Parathyroid adenoma (tissue), 2 donors: ENCODE results near the gene GPBP1L1.

Source experiments
- H2AFZ ChIP-seq: fragments of 300-600 bp; sonication (generic); one replicate; pipeline ENCODE4 v1.7.0; 2017; ENCODE audit warnings: antibody characterized with exemption, mild to moderate bottlenecking
- H3K27ac ChIP-seq: fragments of 300-600 bp; sonication (generic); one replicate; pipeline ENCODE4 v1.7.0; 2017
- H3K27me3 ChIP-seq: fragments of 300-600 bp; sonication (generic); one replicate; pipeline ENCODE4 v1.7.0; 2017; ENCODE audit warnings: low read length; ENCODE audit not compliant: control insufficient read depth, insufficient read depth
- H3K36me3 ChIP-seq: fragments of 300-600 bp; sonication (generic); one replicate; pipeline ENCODE4 v1.7.0; 2017; ENCODE audit warnings: low read length; ENCODE audit not compliant: control insufficient read depth, insufficient read depth
- H3K4me1 ChIP-seq: fragments of 300-600 bp; sonication (generic); one replicate; pipeline ENCODE4 v1.7.0; 2017; ENCODE audit warnings: control low read depth
- H3K4me2 ChIP-seq: fragments of 300-600 bp; sonication (generic); one replicate; pipeline ENCODE4 v1.7.0; 2017; ENCODE audit warnings: low read length
- H3K4me3 ChIP-seq: fragments of 300-600 bp; sonication (generic); one replicate; pipeline ENCODE4 v1.7.0; 2017; ENCODE audit warnings: low read depth, low read length
- H3K79me2 ChIP-seq: fragments of 300-600 bp; sonication (generic); one replicate; pipeline ENCODE4 v1.7.0; 2017; ENCODE audit warnings: control low read depth
- H3K9ac ChIP-seq: fragments of 300-600 bp; sonication (generic); one replicate; pipeline ENCODE4 v1.7.0; 2017; ENCODE audit warnings: mild to moderate bottlenecking
- H3K9me3 ChIP-seq: fragments of 300-600 bp; sonication (generic); one replicate; pipeline ENCODE4 v1.7.0; 2017; ENCODE audit warnings: low read length; ENCODE audit not compliant: control insufficient read depth
- CTCF ChIP-seq: fragments of 300-600 bp; sonication (generic); IDR thresholded peaks from one replicate; pipeline ENCODE4 v1.7.0; 2017; ENCODE audit warnings: antibody characterized with exemption, mild to moderate bottlenecking
- donor health status: primary hyperparathyroidism.

The GPBP1L1 gene

GRCh38 chr1:45644661-45645060 is 41.7 kb downstream of the GPBP1L1 start:
- no peak for TF ChIP-seq CTCF
- no peak overlapping the region for H3K9ac ChIP-seq

GRCh38 chr1:45643978-45644377 is 42.4 kb downstream of the GPBP1L1 start:
- no peak overlapping the region for H3K4me2 ChIP-seq
- H3K4me3 ChIP-seq, result no peak overlapping the region
- no peaks in the 10 kb centered on the region for H3K27me3 ChIP-seq
- no peak overlapping the region for H2AFZ ChIP-seq
- no peak overlapping the region for H3K27ac ChIP-seq
- no peaks in the 10 kb centered on the region for H3K36me3 ChIP-seq
- H3K79me2 ChIP-seq, result no peaks in the 10 kb centered on the region
- H3K9ac ChIP-seq, result no peak overlapping the region
- H3K4me1 ChIP-seq, result no peaks in the 10 kb centered on the region
- H3K9me3 ChIP-seq, result no peaks in the 10 kb centered on the region
- TF ChIP-seq CTCF, result no peak

More at GRCh38 chr1:45644661-45645060, 41.7 kb downstream of the GPBP1L1 start:
- Histone ChIP-seq H3K27me3 (no peaks in the 10 kb centered on the region), H3K9me3 (no peaks in the 10 kb centered on the region), H2AFZ (no peak overlapping the region), H3K27ac (no peak overlapping the region), H3K36me3 (no peaks in the 10 kb centered on the region), H3K4me2 (no peak overlapping the region), H3K4me3 (no peak overlapping the region), H3K4me1 (no peaks in the 10 kb centered on the region), H3K79me2 (no peaks in the 10 kb centered on the region)

- no peaks in the 10 kb centered on the region for H3K9me3 ChIP-seq
Observed at GRCh38 chr1:45643321-45643720, 43.0 kb downstream of the GPBP1L1 start.

GRCh38 chr1:45640293-45640692 is 46.0 kb downstream of the GPBP1L1 start:
- H3K9ac ChIP-seq, result no peak overlapping the region
- no peak overlapping the region for H2AFZ ChIP-seq
- no peaks in the 10 kb centered on the region for H3K9me3 ChIP-seq
- no peaks in the 10 kb centered on the region for H3K4me1 ChIP-seq
- H3K36me3 ChIP-seq, result no peaks in the 10 kb centered on the region
- H3K4me2 ChIP-seq, result no peak overlapping the region
- TF ChIP-seq CTCF, result no peak
- H3K4me3 ChIP-seq, result no peak overlapping the region
- H3K27me3 ChIP-seq, result no peaks in the 10 kb centered on the region
- no peak overlapping the region for H3K27ac ChIP-seq
- no peaks in the 10 kb centered on the region for H3K79me2 ChIP-seq

More at GRCh38 chr1:45643321-45643720, 43.0 kb downstream of the GPBP1L1 start:
- no peak overlapping the region for H3K4me3 ChIP-seq
- H3K9ac ChIP-seq, result no peak overlapping the region
- no peaks in the 10 kb centered on the region for H3K36me3 ChIP-seq
- no peak overlapping the region for H3K4me2 ChIP-seq
- no peaks in the 10 kb centered on the region for H3K4me1 ChIP-seq
- H2AFZ ChIP-seq, result no peak overlapping the region
- no peak for TF ChIP-seq CTCF
- no peaks in the 10 kb centered on the region for H3K27me3 ChIP-seq
- H3K79me2 ChIP-seq, result no peaks in the 10 kb centered on the region
- no peak overlapping the region for H3K27ac ChIP-seq

GRCh38 chr1:45635211-45635610 is 51.1 kb downstream of the GPBP1L1 start:
- no peaks in the 10 kb centered on the region for H3K79me2 ChIP-seq
- no peak overlapping the region for H3K9ac ChIP-seq
- no peak overlapping the region for H2AFZ ChIP-seq
- TF ChIP-seq CTCF, result no peak
- no peaks in the 10 kb centered on the region for H3K4me1 ChIP-seq
- no peak overlapping the region for H3K27ac ChIP-seq
- H3K4me3 ChIP-seq, result no peak overlapping the region
- no peaks in the 10 kb centered on the region for H3K9me3 ChIP-seq
- H3K27me3 ChIP-seq, result no peaks in the 10 kb centered on the region
- H3K4me2 ChIP-seq, result no peak overlapping the region
- H3K36me3 ChIP-seq, result no peaks in the 10 kb centered on the region
